GM23338 (cell line): ENCODE measurements around the gene SLC25A47. TPM values are rescaled to one million over a fixed set of nuclear protein-coding genes. Genes with fewer than 3 reads are reported as not detected.

Experiments
- CTCF ChIP-seq, 2 experiments: fragments of 200-600 bp in 1 of 2; sonication (generic) in 1 of 2; conservative IDR thresholded peaks; 2 replicates each; pipeline versions ENCODE4 v1.5.1 to v1.6.1; 2016 to 2017; ENCODE audit warnings: antibody characterized with exemption in 2 of 2, low read depth in 2 of 2, mild to moderate bottlenecking in 2 of 2, moderate library complexity in 1 of 2
- EZH2 ChIP-seq: fragments of 200-600 bp; sonication (generic); IDR thresholded peaks from one replicate; pipeline ENCODE4 v1.8.0; 2017; ENCODE audit warnings: antibody characterized with exemption, mild to moderate bottlenecking, low read depth; ENCODE audit not compliant: unreplicated experiment
- NANOG ChIP-seq: IDR thresholded peaks from 2 replicates; pipeline ENCODE4 v1.6.1; 2016; ENCODE audit warnings: antibody characterized with exemption, borderline replicate concordance
- REST ChIP-seq: IDR thresholded peaks from one replicate; pipeline ENCODE4 v1.6.1; 2018; ENCODE audit warnings: antibody characterized with exemption; ENCODE audit not compliant: unreplicated experiment
- STAT1 ChIP-seq: IDR thresholded peaks from one replicate; pipeline ENCODE4 v1.6.1; 2016; ENCODE audit warnings: antibody characterized with exemption; ENCODE audit not compliant: unreplicated experiment
- ZNF462 ChIP-seq: fragments of 250-450 bp; sonication (Bioruptor Pico); IDR thresholded peaks from 2 replicates; pipeline ENCODE4 v1.5.0; 2020; ENCODE audit warnings: mild to moderate bottlenecking, moderate library complexity
- polyA plus RNA-seq: library from polyadenylated mRNA; unstranded; fragments of >200 nt; fragmentation: Nextera tagmentation; extraction: Ambion mirVana; gene quantifications from 2 replicates; pipeline ENCODE4 v1.2.1, GENCODE V29; 2016
- total RNA-seq: library from RNA; depleted of rRNA; stranded (reverse); fragments of >200 nt; shearing (Covaris generic); gene quantifications from 2 replicates; pipeline ENCODE4 v1.2.3, GENCODE V29; 2014

The SLC25A47 gene
- total and polyA plus RNA-seq, 2 experiments from 2014 or later = not detected

GRCh38 chr14:100363053-100363452, 39.9 kb downstream of the SLC25A47 start (continued):
- TF ChIP-seq ZNF462 (no peak), NANOG (no peak), EZH2 (no peak), STAT1 (no peak), REST (no peak), CTCF (conservative IDR thresholded peaks at IDR 0.05; ENCODE audit: low read depth in 2 of 2) (no peak)
